Measurements from ENCODE around the gene KCNC2.

Gene KCNC2

DNA sequence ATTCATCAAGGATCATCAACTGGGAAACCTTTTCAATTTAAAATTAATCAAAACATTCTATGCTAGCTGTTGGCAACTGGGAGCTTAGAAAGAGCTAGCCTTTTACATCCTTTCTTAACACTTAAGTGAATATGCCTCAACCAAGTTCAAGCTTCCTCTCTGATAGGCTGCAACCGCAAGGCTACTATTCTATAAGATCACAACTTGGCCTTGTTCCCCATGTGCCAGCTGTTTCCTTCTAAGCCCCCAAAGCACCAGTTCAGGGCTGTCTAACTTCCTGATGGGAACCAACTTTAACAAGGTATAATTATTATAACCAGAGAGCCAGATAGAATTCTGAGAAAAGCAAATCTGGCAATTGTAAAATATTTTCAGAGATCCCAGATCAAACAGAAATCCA, 37.0 kb downstream of the KCNC2 start:
- TF ChIP-seq, protein P1, sequence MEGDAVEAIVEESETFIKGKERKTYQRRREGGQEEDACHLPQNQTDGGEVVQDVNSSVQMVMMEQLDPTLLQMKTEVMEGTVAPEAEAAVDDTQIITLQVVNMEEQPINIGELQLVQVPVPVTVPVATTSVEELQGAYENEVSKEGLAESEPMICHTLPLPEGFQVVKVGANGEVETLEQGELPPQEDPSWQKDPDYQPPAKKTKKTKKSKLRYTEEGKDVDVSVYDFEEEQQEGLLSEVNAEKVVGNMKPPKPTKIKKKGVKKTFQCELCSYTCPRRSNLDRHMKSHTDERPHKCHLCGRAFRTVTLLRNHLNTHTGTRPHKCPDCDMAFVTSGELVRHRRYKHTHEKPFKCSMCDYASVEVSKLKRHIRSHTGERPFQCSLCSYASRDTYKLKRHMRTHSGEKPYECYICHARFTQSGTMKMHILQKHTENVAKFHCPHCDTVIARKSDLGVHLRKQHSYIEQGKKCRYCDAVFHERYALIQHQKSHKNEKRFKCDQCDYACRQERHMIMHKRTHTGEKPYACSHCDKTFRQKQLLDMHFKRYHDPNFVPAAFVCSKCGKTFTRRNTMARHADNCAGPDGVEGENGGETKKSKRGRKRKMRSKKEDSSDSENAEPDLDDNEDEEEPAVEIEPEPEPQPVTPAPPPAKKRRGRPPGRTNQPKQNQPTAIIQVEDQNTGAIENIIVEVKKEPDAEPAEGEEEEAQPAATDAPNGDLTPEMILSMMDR (IDR thresholded peaks at IDR 0.05; ENCODE audit: insufficient read depth, low read length, poor library complexity, severe bottlenecking), result no peak
- TF ChIP-seq EZH2phosphoT487 (conservative IDR thresholded peaks at IDR 0.05; ENCODE audit: low read length), result no peak
- H3K4me3 ChIP-seq (ENCODE audit: insufficient read depth, low read length, poor library complexity, severe bottlenecking), result no peak overlapping the region
- no peaks in the 10 kb centered on the region for H3K9me3 ChIP-seq (ENCODE audit: insufficient read depth, low read length)
- no peaks in the 10 kb centered on the region; the same call in 1 of the 2 replicates for H4K20me1 ChIP-seq (ENCODE audit: low read depth, low read length)
- H2AFZ ChIP-seq (ENCODE audit: low read depth, low read length, severe bottlenecking), result no peak overlapping the region
- H3K9ac ChIP-seq (ENCODE audit: low read length), result no peak overlapping the region
- no peaks in the 10 kb centered on the region for H3K36me3 ChIP-seq (ENCODE audit: low read length)
- H3K4me2 ChIP-seq (ENCODE audit: low read depth, low read length, poor library complexity, severe bottlenecking), result no peak overlapping the region
- no peak overlapping the region for H3K27ac ChIP-seq (ENCODE audit: low read depth, low read length)
- H3K27me3 ChIP-seq (ENCODE audit: low read length), result no peaks in the 10 kb centered on the region
- no peaks in the 10 kb centered on the region for H3K9me2 ChIP-seq (replicated peaks; ENCODE audit: insufficient read depth, low read length)
- H3F3A ChIP-seq (ENCODE audit: insufficient read depth), result no peaks in the 10 kb centered on the region
- no peaks in the 10 kb centered on the region for H3K79me2 ChIP-seq (ENCODE audit: insufficient read depth, low read length)

DNA sequence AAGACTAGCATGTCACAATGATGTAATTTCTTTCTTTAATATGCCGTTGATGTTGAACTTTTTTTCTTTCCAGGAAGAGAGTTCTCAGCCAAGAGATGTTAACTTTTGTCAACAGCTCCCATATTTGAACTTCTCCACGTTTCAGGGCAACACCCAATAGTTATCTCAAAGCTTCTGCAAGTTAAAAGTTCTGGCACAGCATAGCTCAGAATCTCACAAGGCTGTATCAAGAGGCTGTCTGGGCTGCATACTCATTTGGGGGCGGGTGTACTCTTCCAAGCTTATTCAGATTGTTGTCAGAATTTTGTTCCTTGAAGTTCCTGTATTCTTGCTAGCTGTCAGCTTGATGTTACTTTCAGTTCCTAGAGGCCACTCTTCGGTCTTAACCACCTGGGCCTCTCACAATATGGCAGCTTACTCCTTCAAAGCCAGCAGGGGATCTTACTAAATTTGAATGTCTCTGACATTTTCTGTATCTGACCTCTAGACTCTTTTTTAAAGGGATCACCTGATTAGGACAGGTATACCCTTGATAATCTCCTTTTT, 38.9 kb downstream of the KCNC2 start:
- no peaks in the 10 kb centered on the region for H3F3A ChIP-seq (ENCODE audit: insufficient read depth)
- H3K9me2 ChIP-seq (replicated peaks; ENCODE audit: insufficient read depth, low read length), result no peaks in the 10 kb centered on the region
- no peak overlapping the region for H2AFZ ChIP-seq (ENCODE audit: low read depth, low read length, severe bottlenecking)
- H3K9me3 ChIP-seq (ENCODE audit: insufficient read depth, low read length), result no peaks in the 10 kb centered on the region
- H3K27me3 ChIP-seq (ENCODE audit: low read length), result no peaks in the 10 kb centered on the region
- H3K9ac ChIP-seq (ENCODE audit: low read length), result no peak overlapping the region
- no peaks in the 10 kb centered on the region for H3K36me3 ChIP-seq (ENCODE audit: low read length)
- H3K4me2 ChIP-seq (ENCODE audit: low read depth, low read length, poor library complexity, severe bottlenecking), result no peak overlapping the region
- no peak overlapping the region for H3K27ac ChIP-seq (ENCODE audit: low read depth, low read length)
- TF ChIP-seq, protein P1 (IDR thresholded peaks at IDR 0.05; ENCODE audit: insufficient read depth, low read length, poor library complexity, severe bottlenecking), result no peak
- no peaks in the 10 kb centered on the region for H3K79me2 ChIP-seq (ENCODE audit: insufficient read depth, low read length)
- H4K20me1 ChIP-seq (ENCODE audit: low read depth, low read length), result no peaks in the 10 kb centered on the region; the same call in 1 of the 2 replicates
- H3K4me3 ChIP-seq (ENCODE audit: insufficient read depth, low read length, poor library complexity, severe bottlenecking), result no peak overlapping the region

DNA sequence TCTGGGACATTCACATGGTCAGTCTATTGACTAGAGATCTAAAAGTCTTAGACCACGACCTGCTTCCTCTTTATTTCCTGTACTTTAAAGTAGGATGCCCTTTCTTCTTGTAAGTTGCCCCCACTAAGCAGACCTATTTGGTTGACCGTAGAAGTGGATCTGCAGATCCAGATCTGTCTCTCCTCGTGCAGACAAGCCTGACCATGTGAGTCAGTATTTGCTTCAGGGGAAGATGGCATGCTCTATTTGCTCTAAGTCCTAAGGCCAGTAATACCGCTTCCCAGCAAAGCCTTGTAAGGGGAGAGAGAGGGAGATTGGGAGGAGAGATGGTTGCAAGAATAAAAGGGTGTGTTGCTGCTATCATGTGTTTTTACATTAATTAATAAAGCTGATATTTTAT, 46.8 kb downstream of the KCNC2 start:
- H3K27ac ChIP-seq (ENCODE audit: low read depth, low read length), result no peak overlapping the region
- H4K20me1 ChIP-seq (ENCODE audit: low read depth, low read length), result no peaks in the 10 kb centered on the region; the same call in 1 of the 2 replicates
- no peak overlapping the region for H3K4me2 ChIP-seq (ENCODE audit: low read depth, low read length, poor library complexity, severe bottlenecking)
- H3F3A ChIP-seq (ENCODE audit: insufficient read depth), result no peaks in the 10 kb centered on the region
- no peaks in the 10 kb centered on the region for H3K27me3 ChIP-seq (ENCODE audit: low read length)
- no peaks in the 10 kb centered on the region for H3K36me3 ChIP-seq (ENCODE audit: low read length)
- H3K4me3 ChIP-seq (ENCODE audit: insufficient read depth, low read length, poor library complexity, severe bottlenecking), result no peak overlapping the region
- no peaks in the 10 kb centered on the region for H3K79me2 ChIP-seq (ENCODE audit: insufficient read depth, low read length)
- H3K9me3 ChIP-seq (ENCODE audit: insufficient read depth, low read length), result no peaks in the 10 kb centered on the region
- H3K9me2 ChIP-seq (replicated peaks; ENCODE audit: insufficient read depth, low read length), result no peaks in the 10 kb centered on the region
- H2AFZ ChIP-seq (ENCODE audit: low read depth, low read length, severe bottlenecking), result no peak overlapping the region
- H3K9ac ChIP-seq (ENCODE audit: low read length), result no peak overlapping the region
- TF ChIP-seq, protein P1 (IDR thresholded peaks at IDR 0.05; ENCODE audit: insufficient read depth, low read length, poor library complexity, severe bottlenecking), result no peak

Measured in SU-DHL-6 (cell line).